Activated B cell treated with CpG ODN at 0.5 μM for 24 hours (primary cell): ENCODE results near the gene MUC5B. TPM values are rescaled to one million over a fixed set of nuclear protein-coding genes. Genes with fewer than 3 reads are reported as not detected.

Experiments used
- ATAC-seq: fragments of 200-7000 bp; cut with Tn5 transposase; one replicate; pipeline ENCODE4 v1.10.0; 2021; ENCODE audit warnings: low read depth, mild to moderate bottlenecking, moderate library complexity
- CTCF ChIA-PET: fragments of 350-600 bp; sonication (Branson Sonifier 250); formaldehyde crosslinking; loops from one replicate; lab custom pipeline; 2021; ENCODE audit warnings: antibody characterized with exemption; lab: Charles Lee
- POLR2A ChIA-PET: fragments of 350-600 bp; sonication (Branson Sonifier 250); formaldehyde crosslinking; loops from one replicate; lab custom pipeline; 2021; ENCODE audit warnings: antibody characterized with exemption; lab: Charles Lee
- DNase-seq: peaks from one replicate; pipeline ENCODE4 v3.0.0; 2022
- H3K27ac Mint-ChIP-seq: one replicate; pipeline ENCODE4 v1.8.0; 2020; ENCODE audit warnings: mixed read lengths
- H3K27me3 Mint-ChIP-seq: one replicate; pipeline ENCODE4 v1.8.0; 2021; ENCODE audit warnings: mixed read lengths
- H3K36me3 Mint-ChIP-seq: one replicate; pipeline ENCODE4 v1.8.0; 2021; ENCODE audit warnings: low read depth, mixed read lengths
- H3K4me1 Mint-ChIP-seq: one replicate; pipeline ENCODE4 v1.8.0; 2021; ENCODE audit warnings: mixed read lengths
- H3K4me3 Mint-ChIP-seq: one replicate; pipeline ENCODE4 v1.8.0; 2020; ENCODE audit warnings: mild to moderate bottlenecking, mixed read lengths
- H3K9me3 Mint-ChIP-seq: one replicate; pipeline ENCODE4 v1.8.0; 2020; ENCODE audit warnings: mixed read lengths
- intact Hi-C: fragments of 100-400 bp; cut with micrococcal nuclease; formaldehyde crosslinking; loops from one replicate; pipeline ENCODE4 v1.15.1; 2024
- total RNA-seq: library from RNA; stranded (reverse); gene quantifications from 2 replicates; pipeline ENCODE4 v1.2.3, GENCODE V29; 2022
- TF ChIP-seq, protein P1 (sequence below): fragments of 200-600 bp; IDR thresholded peaks from one replicate; pipeline ENCODE4 v1.8.0; 2022; ENCODE audit warnings: antibody characterized with exemption, mild to moderate bottlenecking

The MUC5B gene
- total RNA-seq, 1 donor from 2014 or later, result not detected

DNA sequence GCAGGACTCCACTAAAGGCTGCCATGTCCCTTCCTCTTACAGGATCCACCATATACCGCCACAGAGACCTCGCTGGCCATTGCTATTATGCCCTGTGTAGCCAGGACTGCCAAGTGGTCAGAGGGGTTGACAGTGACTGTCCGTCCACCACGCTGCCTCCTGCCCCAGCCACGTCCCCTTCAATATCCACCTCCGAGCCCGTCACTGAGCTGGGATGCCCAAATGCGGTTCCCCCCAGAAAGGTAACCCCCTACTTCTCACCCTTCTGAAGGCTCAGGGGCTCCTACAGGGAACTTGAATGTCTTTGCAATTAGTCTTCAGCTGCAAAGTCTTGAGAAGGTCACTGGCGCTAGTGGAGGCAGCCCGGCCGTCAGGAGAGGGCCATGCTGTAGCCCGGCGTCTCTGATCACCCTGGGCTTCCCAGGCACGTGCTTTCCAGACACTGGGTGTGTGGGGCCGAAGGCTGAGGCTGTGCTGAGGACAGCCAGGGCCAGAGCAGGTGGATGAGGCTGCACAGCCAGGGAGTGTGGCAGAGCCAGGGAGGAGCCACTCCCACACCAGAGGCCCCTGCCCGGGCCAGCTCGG, 30.0 kb upstream of the MUC5B start:
- CTCF ChIA-PET, result no interaction called here
- DNase-seq (no peak), ATAC-seq (no peak)
- Mint-ChIP-seq H3K27ac (no peak overlapping the region), H3K4me1 (no peaks in the 10 kb centered on the region), H3K4me3 (no peak overlapping the region), H3K36me3 (no peaks in the 10 kb centered on the region), H3K9me3 (no peaks in the 10 kb centered on the region), H3K27me3 (no peaks in the 10 kb centered on the region)
- TF ChIP-seq, protein P1, sequence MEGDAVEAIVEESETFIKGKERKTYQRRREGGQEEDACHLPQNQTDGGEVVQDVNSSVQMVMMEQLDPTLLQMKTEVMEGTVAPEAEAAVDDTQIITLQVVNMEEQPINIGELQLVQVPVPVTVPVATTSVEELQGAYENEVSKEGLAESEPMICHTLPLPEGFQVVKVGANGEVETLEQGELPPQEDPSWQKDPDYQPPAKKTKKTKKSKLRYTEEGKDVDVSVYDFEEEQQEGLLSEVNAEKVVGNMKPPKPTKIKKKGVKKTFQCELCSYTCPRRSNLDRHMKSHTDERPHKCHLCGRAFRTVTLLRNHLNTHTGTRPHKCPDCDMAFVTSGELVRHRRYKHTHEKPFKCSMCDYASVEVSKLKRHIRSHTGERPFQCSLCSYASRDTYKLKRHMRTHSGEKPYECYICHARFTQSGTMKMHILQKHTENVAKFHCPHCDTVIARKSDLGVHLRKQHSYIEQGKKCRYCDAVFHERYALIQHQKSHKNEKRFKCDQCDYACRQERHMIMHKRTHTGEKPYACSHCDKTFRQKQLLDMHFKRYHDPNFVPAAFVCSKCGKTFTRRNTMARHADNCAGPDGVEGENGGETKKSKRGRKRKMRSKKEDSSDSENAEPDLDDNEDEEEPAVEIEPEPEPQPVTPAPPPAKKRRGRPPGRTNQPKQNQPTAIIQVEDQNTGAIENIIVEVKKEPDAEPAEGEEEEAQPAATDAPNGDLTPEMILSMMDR, result no peak
- intact Hi-C loops, result no loop called here
- POLR2A ChIA-PET, result no interaction called here

DNA sequence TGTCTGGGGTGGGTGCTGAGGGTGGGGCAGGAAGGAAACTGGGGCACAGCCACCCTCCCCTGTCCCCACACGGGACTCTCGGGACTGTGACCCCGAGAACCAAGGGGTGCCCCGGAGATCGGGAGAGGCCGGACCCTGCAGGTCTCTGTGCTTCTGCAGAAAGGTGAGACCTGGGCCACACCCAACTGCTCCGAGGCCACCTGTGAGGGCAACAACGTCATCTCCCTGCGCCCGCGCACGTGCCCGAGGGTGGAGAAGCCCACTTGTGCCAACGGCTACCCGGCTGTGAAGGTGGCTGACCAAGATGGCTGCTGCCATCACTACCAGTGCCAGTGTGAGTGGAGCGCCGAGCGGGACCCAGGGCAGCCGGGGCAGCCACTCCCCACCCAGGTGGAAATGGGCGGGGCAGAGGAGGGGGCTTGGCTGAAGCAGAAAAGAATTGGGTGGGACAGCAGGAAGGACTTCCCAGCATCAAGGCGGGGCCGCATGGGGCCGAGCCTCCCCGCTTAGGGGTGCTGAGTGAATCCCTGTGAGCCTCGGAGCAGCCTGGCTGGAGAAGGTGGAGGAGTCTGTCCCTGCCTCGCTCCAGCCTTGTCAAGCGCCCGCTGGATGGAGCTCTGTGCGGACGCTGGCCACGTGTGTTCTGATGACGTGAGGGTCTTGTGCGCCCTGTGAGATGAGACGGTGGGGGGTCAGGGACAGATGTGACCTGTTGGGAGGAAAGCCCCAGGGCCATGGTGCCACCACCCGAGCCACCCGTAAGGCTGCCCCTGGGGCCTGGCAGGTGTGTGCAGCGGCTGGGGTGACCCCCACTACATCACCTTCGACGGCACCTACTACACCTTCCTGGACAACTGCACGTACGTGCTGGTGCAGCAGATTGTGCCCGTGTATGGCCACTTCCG, 29.3 kb upstream of the MUC5B start:
- CTCF ChIA-PET, result no interaction called here
- Mint-ChIP-seq H3K27me3 (no peaks in the 10 kb centered on the region), H3K36me3 (no peaks in the 10 kb centered on the region), H3K4me1 (no peaks in the 10 kb centered on the region), H3K27ac (no peak overlapping the region), H3K4me3 (no peak overlapping the region), H3K9me3 (no peaks in the 10 kb centered on the region)
- ATAC-seq (no peak), DNase-seq (no peak)
- intact Hi-C loops, result no loop called here
- POLR2A ChIA-PET, result no interaction called here
- TF ChIP-seq, protein P1, result no peak

DNA sequence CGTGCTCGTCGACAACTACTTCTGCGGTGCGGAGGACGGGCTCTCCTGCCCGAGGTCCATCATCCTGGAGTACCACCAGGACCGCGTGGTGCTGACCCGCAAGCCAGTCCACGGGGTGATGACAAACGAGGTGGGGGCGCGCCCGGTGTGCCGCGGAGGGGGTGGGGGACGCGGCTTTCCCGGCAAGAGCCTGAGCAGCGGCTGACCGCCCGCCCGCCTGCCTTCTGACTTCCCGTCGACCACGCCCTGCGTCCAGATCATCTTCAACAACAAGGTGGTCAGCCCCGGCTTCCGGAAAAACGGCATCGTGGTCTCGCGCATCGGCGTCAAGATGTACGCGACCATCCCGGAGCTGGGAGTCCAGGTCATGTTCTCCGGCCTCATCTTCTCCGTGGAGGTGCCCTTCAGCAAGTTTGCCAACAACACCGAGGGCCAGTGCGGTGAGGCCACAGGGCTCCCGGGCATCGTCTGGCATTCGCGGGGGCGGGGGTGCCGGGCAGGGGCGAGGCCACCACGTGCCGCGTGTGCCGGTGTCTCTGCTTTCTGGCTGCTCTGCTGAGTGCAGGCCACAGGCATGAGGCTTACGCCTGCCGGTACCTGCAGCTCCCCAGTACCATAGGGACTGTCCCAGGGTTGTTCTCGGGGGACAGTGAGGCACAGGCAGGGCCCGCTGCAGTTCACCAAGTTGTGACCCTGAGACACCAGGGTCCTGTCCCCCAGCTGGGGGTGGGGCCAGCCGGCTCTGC, 28.5 kb upstream of the MUC5B start:
- Mint-ChIP-seq H3K27ac (no peak overlapping the region), H3K4me1 (no peaks in the 10 kb centered on the region), H3K36me3 (no peaks in the 10 kb centered on the region), H3K4me3 (no peak overlapping the region), H3K9me3 (no peaks in the 10 kb centered on the region), H3K27me3 (no peaks in the 10 kb centered on the region)
- ChIA-PET CTCF (no interaction called here), POLR2A (no interaction called here)
- no peak for ATAC-seq
- intact Hi-C loops, result no loop called here
- TF ChIP-seq, protein P1, result no peak
- no peak for DNase-seq

DNA sequence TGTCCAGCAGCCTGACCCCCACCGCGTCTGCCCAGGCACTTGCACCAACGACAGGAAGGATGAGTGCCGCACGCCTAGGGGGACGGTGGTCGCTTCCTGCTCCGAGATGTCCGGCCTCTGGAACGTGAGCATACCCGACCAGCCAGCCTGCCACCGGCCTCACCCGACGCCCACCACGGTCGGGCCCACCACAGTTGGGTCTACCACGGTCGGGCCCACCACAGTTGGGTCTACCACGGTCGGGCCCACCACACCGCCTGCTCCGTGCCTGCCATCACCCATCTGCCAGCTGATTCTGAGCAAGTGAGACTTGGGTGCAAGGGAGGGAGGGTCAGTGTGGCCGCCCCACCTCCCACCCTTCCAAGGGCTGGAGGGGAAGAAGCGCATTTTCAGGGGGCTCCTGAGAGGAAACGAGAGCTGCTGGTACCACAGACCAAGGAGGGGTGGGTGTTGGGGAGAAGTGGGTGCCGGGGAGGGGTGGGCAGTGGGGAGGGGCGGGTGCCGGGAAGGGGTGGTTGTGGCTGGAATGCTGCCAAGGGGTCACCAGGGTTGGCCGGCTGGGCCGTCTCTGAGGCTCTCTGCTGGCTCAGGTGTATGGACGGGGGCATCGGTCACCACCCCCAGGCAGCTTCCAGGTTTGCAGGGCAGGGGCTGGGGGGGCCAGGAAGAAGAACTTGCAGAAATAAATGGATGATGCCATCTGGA, 27.7 kb upstream of the MUC5B start:
- Mint-ChIP-seq H3K27ac (no peak overlapping the region), H3K4me3 (no peak overlapping the region), H3K4me1 (no peaks in the 10 kb centered on the region), H3K9me3 (no peaks in the 10 kb centered on the region), H3K36me3 (no peaks in the 10 kb centered on the region), H3K27me3 (no peaks in the 10 kb centered on the region)
- ChIA-PET POLR2A (no interaction called here), CTCF (no interaction called here)
- TF ChIP-seq, protein P1, result no peak
- DNase-seq (no peak), ATAC-seq (no peak)
- intact Hi-C loops, result no loop called here
